ENCODE results near the gene LCN10.

Gene LCN10

GRCh38 chr9:136743639-136744211, 985 bp upstream of the LCN10 start:
- DNase-seq (ENCODE audit: low read depth) = no peak
- no peak overlapping the region for H3K4me3 ChIP-seq (ENCODE audit: low read depth, low read length)

DNA sequence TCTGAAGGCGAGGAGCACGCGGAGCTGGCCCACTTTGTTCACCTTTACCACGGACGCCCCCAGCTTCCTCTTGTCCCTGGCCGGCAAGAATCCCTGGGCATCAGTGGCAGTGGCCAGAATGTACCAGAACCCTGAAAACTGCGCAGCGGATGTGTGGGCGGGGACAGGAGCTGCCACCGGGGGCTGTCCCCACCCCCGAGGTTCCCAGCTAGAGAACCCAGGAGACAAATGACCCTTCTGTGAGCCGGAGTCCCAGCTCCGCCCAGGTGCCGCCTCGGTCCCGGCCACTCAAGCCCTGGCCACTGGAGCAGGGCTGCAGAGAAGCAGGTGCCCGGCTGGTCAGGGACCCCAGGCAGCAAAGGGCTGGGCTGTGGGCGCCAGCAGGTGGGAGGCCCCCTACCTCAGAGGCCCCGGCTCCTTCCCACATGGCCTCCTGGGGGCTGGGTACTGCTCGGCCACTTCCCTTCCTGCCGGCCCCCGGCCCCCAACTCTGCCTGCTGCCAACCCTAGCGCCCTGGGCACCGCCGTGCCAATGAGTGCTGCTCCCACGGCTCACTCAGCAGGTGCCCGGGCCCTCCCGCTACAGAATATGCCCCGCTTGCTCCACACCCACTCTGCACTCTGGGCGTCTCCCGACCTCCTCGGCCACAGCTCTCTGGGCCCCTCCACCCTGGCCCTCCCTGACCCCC, 713 bp downstream of the LCN10 start:
- no peak overlapping the region for H3K4me3 ChIP-seq (ENCODE audit: low read depth, low read length)
- no peak for DNase-seq (ENCODE audit: low read depth)

- DNase-seq (ENCODE audit: low read depth) = no peak
- H3K4me3 ChIP-seq (ENCODE audit: low read depth, low read length) = no peak overlapping the region
Observed at GRCh38 chr9:136740971-136741882, 1.5 kb downstream of the LCN10 start.

DNA sequence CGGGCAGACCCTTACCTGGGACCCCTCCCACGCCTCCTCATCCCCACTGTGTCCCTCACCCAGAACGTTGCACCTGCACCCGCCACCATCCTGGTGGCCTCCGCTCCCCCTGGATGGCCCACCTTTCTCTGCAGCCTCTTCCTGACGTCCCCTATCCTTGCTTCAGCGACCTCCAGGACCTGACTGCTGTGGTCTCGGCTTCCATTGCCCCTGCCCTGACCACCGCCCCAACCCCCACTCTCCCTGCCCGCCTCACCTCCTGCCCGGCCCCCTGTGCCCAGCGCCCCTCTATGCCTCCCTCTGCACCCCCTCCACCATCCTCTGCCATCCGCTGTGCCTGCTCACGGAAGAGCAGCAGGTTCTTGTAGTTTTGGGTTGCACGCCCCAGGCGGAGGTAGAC, 2.2 kb downstream of the LCN10 start:
- DNase-seq (ENCODE audit: low read depth) = no peak
- no peak overlapping the region for H3K4me3 ChIP-seq (ENCODE audit: low read depth, low read length)

DNA sequence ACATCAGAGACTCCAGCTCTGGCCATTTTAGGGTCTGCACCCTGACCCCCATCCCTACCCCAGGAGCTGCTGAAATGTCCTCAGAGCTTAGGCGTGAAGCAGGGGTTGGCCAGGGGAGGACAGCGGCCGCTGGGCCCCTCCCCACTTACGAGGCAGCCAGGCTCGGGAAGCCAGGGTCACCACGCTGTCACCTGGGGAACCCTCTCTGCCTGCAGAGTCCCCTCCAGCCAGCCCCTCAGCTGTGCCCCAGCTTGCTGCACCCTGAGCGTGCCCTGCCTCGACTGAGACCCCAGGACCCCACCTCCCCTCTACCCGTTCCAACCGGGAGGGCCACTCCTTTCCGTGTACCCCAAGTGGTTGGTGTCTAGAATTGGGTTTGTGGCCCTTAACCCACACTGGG, 2.7 kb downstream of the LCN10 start:
- no peak for DNase-seq (ENCODE audit: low read depth)
- H3K4me3 ChIP-seq (ENCODE audit: low read depth, low read length) = no peak overlapping the region

- H3K4me3 ChIP-seq (ENCODE audit: low read depth, low read length) = no peak overlapping the region
- DNase-seq (ENCODE audit: low read depth) = no peak
Observed at GRCh38 chr9:136739509-136739908, 3.2 kb downstream of the LCN10 start.

DNA sequence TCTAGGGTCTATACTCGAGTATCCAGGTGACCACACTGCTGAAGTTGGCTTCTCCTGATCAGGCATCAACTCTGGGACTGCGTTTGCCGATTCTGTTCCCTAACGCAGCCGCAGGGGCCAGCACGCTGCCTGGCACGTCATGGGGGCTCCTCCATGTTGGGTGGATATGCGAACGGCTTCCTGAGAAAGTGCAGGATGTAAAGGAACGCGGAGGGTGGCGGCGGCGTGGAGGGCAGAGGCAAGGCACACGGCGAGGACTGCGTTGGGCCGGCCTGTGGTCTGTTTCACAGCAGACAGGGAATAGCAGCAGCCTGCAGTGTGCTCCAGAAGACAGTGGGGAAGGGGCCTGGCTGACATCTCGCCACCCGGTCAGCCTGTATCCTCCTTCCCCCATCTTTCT, 3.8 kb downstream of the LCN10 start:
- H3K4me3 ChIP-seq (ENCODE audit: low read depth, low read length) = no peak overlapping the region
- DNase-seq (ENCODE audit: low read depth) = no peak

- DNase-seq (ENCODE audit: low read depth) = no peak
- no peak overlapping the region for H3K4me3 ChIP-seq (ENCODE audit: low read depth, low read length)
Observed at GRCh38 chr9:136735812-136736480, 6.8 kb downstream of the LCN10 start.

DNA sequence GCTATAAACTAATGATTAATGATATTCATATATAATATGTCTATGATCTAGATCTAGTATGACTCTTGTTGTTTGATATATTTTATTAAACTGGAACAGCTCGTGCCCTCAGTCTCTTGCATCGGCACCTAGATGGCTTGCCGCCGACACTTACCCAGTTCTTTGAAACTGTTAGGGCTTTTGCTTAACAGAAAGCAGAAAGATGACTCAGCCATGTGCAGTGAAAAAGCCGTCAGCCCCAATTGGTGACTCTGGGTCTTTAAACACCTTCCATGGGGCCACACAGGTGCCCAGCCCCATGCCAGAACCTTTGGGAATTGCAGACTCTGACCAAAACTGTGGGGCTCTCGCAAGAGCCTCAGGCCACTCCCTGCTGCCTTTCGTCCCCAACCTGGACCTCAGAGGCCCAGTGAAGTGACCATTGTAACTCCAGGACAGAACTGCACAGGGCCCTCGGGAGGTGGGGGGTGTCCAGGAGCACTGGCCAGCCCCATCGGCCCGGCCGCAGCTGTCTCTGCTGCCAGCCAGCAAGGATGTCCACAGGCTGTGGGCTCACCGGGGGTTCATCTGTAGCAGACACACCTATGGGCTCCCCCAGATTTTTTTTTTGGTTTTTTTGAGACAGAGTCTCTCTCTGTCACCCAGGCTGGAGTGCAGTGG, 7.8 kb downstream of the LCN10 start:
- DNase-seq (ENCODE audit: low read depth) = no peak
- no peak overlapping the region for H3K4me3 ChIP-seq (ENCODE audit: low read depth, low read length)

GRCh38 chr9:136733611-136734010, 9.1 kb downstream of the LCN10 start:
- no peak for DNase-seq (ENCODE audit: low read depth)
- H3K4me3 ChIP-seq (ENCODE audit: low read depth, low read length) = no peak overlapping the region

- H3K4me3 ChIP-seq (ENCODE audit: low read depth, low read length) = no peak overlapping the region
- no peak for DNase-seq (ENCODE audit: low read depth)
Observed at GRCh38 chr9:136732444-136733178, 10.1 kb downstream of the LCN10 start.

DNA sequence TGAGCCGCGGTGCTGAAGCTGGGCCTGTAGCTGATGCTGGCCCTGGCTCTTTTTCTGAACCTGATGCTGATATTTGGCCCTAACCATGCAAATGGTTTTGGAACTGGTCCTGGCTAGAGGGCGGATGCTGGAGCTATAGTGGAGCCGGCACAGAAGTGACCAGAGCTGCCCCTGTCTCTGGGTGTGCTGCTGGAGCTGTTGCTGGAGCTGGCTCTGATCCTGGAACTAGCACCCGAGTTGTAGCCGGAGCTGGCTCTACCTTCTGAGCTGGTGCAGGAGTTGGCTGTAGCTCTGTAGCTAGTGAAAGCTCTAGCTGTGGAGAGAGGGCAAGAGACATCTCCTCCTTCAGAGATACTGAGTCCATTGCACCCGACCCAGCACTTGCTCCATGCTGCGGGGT, 12.8 kb downstream of the LCN10 start:
- H3K4me3 ChIP-seq (ENCODE audit: low read depth, low read length) = no peak overlapping the region
- no peak for DNase-seq (ENCODE audit: low read depth)

- peak overlapping the region; percentile 99 for H3K4me3 ChIP-seq (ENCODE audit: low read depth, low read length)
- DNase-seq (ENCODE audit: low read depth) = no peak
Observed at GRCh38 chr9:136729144-136729543, 13.6 kb downstream of the LCN10 start.

- DNase-seq (ENCODE audit: low read depth) = no peak
- peak overlapping the region; percentile 99 for H3K4me3 ChIP-seq (ENCODE audit: low read depth, low read length)
Observed at GRCh38 chr9:136728548-136729123, 14.1 kb downstream of the LCN10 start.

DNA sequence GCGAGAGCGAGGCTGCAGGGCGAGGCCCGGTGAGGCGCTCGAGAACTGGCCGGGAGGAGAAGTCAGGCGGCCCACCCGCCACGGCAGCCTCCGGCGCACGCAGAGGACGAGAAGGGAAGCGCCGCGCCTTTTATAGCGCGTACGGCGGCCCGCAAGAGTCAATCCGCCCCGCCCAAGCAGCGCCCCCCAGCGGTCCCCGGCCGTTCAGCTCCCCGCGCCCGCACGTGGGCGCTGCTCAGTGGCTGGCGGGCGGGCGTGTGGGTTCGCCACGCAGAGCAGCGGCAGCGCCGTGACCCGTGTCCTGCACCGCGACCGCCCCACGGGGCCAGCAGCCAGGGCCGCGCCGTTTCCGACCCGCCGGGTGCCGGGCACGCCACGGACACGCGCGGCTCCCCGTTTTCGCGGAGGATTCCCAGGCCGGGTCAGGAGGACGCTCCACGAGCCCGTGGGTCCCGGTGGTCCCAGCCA, 14.6 kb downstream of the LCN10 start:
- peak overlapping the region; percentile 99 for H3K4me3 ChIP-seq (ENCODE audit: low read depth, low read length)
- DNase-seq (ENCODE audit: low read depth) = peak; percentile 70

DNA sequence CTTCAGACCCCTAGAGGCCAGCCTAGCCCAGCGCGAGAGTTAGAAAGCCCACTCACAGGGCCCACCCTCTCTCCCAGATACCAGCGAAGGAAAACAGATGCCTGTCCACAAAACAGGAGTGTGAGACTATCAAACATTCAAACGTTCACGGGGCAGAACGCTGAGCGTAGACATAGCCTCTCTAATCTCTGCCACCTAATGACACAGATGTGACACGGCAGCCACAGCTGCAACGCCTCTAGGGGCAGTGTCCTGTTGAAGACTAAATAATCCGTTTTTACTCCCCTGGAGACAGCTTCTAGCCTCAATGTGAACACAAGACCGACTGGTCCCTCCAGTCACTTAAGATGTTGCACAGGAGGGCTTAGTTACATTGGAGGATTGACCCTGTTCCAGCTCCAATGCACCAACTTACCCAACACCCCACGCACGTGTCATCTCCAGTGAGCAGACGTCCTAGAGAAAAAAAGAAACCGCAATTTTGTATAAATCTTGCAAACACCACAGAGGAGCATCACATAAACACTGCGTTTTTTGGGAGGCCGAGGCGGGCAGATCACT, 16.0 kb downstream of the LCN10 start:
- no peak for DNase-seq (ENCODE audit: low read depth)
- peak overlapping the region; percentile 99 for H3K4me3 ChIP-seq (ENCODE audit: low read depth, low read length)

GRCh38 chr9:136726118-136726517, 16.6 kb downstream of the LCN10 start:
- H3K4me3 ChIP-seq (ENCODE audit: low read depth, low read length) = peak overlapping the region; percentile 99
- DNase-seq (ENCODE audit: low read depth) = no peak

GRCh38 chr9:136725612-136726011, 17.1 kb downstream of the LCN10 start:
- no peak for DNase-seq (ENCODE audit: low read depth)
- H3K4me3 ChIP-seq (ENCODE audit: low read depth, low read length) = peak overlapping the region; percentile 99

Measured in skeletal muscle cell (primary cell).